GM12865 (cell line): ENCODE data around the gene ITGB7.

Source experiments
- DNase-seq: peaks from one replicate; pipeline ENCODE4 v3.0.0; 2010; ENCODE audit warnings: low read depth
- H3K4me3 ChIP-seq: 2 replicates; pipeline ENCODE4 v1.5.1; 2011; ENCODE audit warnings: mild to moderate bottlenecking, low read depth, low read length, control low read depth
- CTCF ChIP-seq: IDR thresholded peaks from 2 replicates; pipeline ENCODE4 v1.5.1; 2011; ENCODE audit warnings: low read length, control low read depth, low read depth, inconsistent platforms; ENCODE audit not compliant: insufficient read depth; ENCODE audit errors: missing control alignments

The ITGB7 gene

GRCh38 chr12:53201177-53201541 lies 5.9 kb downstream of the ITGB7 start:
- H3K4me3 ChIP-seq = peak overlapping the region; percentile 65
- no peak for DNase-seq
- no peak for TF ChIP-seq CTCF

- no peak for TF ChIP-seq CTCF
- peak overlapping the region; percentile 65 for H3K4me3 ChIP-seq
- peak; percentile 88 for DNase-seq
Measured at GRCh38 chr12:53200458-53201176, 6.4 kb downstream of the ITGB7 start.

- DNase-seq = no peak
- no peak for TF ChIP-seq CTCF
- H3K4me3 ChIP-seq = 0 out of 2 replicates have a peak overlapping the region, but pooled peaks have one; percentile 0
Measured at GRCh38 chr12:53200107-53200457, 7.0 kb downstream of the ITGB7 start.

- TF ChIP-seq CTCF = no peak
- no peak overlapping the region for H3K4me3 ChIP-seq
- DNase-seq = no peak
Measured at GRCh38 chr12:53199700-53200099, 7.4 kb downstream of the ITGB7 start.

GRCh38 chr12:53198486-53199110 lies 8.5 kb downstream of the ITGB7 start:
- no peak for TF ChIP-seq CTCF
- DNase-seq = no peak
- H3K4me3 ChIP-seq = no peak overlapping the region

- TF ChIP-seq CTCF = no peak
- DNase-seq = no peak
- no peak overlapping the region for H3K4me3 ChIP-seq
Measured at GRCh38 chr12:53197011-53197640, 9.9 kb downstream of the ITGB7 start.

GRCh38 chr12:53196486-53196885 lies 10.6 kb downstream of the ITGB7 start:
- DNase-seq = no peak
- TF ChIP-seq CTCF = no peak
- no peak overlapping the region for H3K4me3 ChIP-seq
